Measurements from ENCODE around the gene NOL9.

The NOL9 gene

GRCh38 chr1:6580119-6580592 lies 25.8 kb upstream of the NOL9 start:
- no peak for TF ChIP-seq CTCF (IDR thresholded peaks at IDR 0.05)

- no peak for TF ChIP-seq CTCF (IDR thresholded peaks at IDR 0.05)
Measured at GRCh38 chr1:6579374-6580118, 25.2 kb upstream of the NOL9 start, which contains the start of gene ZBTB48. Gene ZBTB48, plus strand, starts transcription at chr1:6579994. Its CDS starts 616 bp downstream, at chr1:6580610.

GRCh38 chr1:6578624-6579373 lies 24.5 kb upstream of the NOL9 start:
- TF ChIP-seq CTCF (IDR thresholded peaks at IDR 0.05) = no peak

GRCh38 chr1:6577831-6578525 lies 23.7 kb upstream of the NOL9 start:
- TF ChIP-seq CTCF (IDR thresholded peaks at IDR 0.05) = no peak

- TF ChIP-seq CTCF (IDR thresholded peaks at IDR 0.05) = no peak
Measured at GRCh38 chr1:6574818-6575217, 20.5 kb upstream of the NOL9 start.

- TF ChIP-seq CTCF (IDR thresholded peaks at IDR 0.05) = no peak
Measured at GRCh38 chr1:6574025-6574620, 19.8 kb upstream of the NOL9 start.

Measured in LNCAP (cell line).